Erythroblast (primary cell): ENCODE results near the gene C9orf85.

Experiments
- DNase-seq, 2 experiments: peaks; one replicate each; lab custom pipeline; 2025; lab: John Stamatoyannopoulos, UW
- GATA1 ChIP-seq: IDR thresholded peaks from 2 replicates; pipeline ENCODE4 v1.6.1; 2011; ENCODE audit warnings: low read depth, mild to moderate bottlenecking, control low read depth, low read length, moderate library complexity
- POLR2A ChIP-seq: IDR thresholded peaks from 2 replicates; pipeline ENCODE4 v1.6.1; 2011; ENCODE audit warnings: mild to moderate bottlenecking, low read length

The C9orf85 gene, protein sequence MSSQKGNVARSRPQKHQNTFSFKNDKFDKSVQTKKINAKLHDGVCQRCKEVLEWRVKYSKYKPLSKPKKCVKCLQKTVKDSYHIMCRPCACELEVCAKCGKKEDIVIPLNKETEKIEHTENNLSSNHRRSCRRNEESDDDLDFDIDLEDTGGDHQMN

DNA sequence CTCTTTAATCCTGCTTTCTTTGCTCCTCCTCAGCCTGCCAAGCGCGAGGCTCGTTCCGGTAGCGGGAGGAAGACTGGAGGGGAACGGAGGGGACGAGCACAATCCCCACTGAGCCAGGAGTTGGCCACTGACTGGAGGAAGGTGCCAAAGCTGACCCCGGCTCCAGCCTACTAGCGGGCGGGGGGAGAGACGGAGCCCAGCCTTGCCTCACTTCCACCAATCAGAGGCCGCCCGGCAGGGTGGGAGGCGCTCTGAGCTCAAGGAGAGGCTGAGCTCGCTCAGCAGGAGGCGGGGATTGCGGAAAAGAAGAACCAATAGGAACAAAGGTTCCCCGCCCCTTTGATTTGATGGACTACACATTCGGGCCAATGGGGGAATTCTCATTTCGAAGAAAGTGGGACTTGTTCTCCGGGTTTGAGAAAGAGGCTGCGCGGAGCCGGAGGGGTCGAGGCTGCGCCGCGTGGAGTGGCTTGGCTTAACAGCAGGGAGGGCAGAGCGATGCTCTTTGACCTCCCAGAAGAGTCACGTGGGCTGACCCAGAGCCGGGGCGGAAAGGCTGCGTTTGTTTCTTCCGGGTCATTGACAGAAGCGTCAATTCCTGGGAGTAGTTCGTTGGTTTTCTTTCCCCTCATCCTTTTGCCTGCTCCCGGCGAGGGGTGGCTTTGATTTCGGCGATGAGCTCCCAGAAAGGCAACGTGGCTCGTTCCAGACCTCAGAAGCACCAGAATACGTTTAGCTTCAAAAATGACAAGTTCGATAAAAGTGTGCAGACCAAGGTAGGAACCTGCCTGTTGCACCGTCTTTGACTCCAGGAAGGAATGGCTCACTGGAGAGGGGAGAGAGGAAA lies at the start of gene C9orf85, which contains the start of gene ABHD17B:
TSS of gene C9orf85 (plus strand) at position 579 of the 847 bp plus-strand sequence. CDS start at position 675, 96 bp downstream.
TSS of gene ABHD17B (minus strand) at position 133 of the 847 bp plus-strand sequence. CDS start 36,113 bp downstream, outside the sequence.
- peak; percentile 98 to 99 for DNase-seq
- peak; percentile 97 for TF ChIP-seq POLR2A
- TF ChIP-seq GATA1: no peak

DNA sequence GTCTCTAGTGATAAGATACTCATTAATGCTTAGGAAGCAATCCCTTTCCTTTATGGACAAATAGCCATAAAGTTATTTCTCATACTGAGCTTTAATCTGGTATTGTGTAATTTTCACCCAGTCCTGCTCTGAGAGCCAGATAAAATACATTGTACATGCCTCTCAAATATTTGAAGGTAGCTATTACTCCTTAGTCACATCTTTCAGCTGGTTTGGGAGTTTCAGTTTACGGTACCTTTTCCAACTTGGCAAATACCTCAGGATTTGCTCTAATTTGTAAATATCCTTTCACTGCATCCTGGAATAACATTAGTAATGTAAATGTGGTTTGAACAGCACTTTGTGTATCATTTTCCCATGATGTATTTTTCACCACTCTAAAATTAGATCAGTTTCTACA lies 47.8 kb upstream of the C9orf85 start:
- TF ChIP-seq GATA1: no peak
- TF ChIP-seq POLR2A: no peak
- no peak for DNase-seq

DNA sequence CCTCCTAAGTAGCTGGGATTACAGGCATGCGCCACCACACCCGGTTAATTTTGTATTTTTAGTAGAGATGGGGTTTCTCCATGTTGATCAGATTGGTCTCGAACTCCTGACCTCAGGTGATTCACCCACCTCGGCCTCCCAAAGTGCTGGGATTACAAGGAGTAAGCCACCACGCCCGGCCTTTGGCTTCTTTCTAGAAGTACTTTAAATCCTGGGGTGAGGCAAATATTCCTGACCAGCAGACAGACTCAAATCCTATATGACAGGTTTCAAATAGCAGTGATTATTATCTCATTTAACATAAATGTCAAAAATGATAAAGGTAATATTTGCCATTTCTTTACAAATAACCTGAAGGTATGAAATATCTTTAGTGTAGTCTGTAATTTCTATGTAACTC lies 36.1 kb upstream of the C9orf85 start:
- TF ChIP-seq POLR2A: no peak
- TF ChIP-seq GATA1: no peak
- no peak for DNase-seq

DNA sequence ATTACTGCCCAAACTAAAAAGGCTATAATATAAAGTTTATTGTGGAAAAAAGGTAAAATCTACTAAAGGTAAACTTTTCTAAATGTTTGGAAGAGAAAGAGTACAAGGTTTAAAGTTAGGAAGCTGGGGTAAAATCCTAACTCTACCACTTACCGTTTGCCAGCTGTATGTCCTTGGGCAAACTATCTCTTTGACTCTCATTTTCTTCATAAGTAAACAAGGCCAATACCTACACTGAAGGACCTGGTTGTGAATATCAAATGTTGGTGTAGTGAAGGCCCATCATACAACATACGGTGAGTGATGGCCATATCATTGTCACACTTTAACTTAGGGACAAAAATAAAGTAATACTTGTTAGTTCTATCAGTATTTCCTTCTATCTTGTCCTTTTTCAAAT lies 35.3 kb upstream of the C9orf85 start:
- TF ChIP-seq GATA1 (no peak), POLR2A (no peak)
- DNase-seq: no peak

DNA sequence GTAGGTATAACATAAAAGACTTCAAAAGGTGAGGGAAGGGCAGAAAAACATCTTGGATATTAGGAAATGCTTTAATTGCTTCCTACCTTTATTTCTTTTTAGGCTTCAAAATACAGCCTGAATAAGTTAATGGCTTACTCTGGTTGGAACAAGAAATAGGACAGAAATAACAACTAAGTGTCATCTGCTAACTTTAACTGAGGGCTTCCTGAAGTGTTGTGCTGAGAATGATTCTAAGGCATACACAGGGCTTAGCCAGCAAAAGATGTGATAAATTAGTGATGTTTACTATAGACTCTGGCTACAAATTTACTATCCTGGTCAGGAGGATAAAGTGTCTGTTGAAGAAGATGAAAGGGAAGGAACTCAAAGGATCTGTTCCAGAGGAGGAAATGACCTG lies 34.6 kb upstream of the C9orf85 start:
- TF ChIP-seq GATA1: no peak
- no peak for TF ChIP-seq POLR2A
- no peak for DNase-seq

DNA sequence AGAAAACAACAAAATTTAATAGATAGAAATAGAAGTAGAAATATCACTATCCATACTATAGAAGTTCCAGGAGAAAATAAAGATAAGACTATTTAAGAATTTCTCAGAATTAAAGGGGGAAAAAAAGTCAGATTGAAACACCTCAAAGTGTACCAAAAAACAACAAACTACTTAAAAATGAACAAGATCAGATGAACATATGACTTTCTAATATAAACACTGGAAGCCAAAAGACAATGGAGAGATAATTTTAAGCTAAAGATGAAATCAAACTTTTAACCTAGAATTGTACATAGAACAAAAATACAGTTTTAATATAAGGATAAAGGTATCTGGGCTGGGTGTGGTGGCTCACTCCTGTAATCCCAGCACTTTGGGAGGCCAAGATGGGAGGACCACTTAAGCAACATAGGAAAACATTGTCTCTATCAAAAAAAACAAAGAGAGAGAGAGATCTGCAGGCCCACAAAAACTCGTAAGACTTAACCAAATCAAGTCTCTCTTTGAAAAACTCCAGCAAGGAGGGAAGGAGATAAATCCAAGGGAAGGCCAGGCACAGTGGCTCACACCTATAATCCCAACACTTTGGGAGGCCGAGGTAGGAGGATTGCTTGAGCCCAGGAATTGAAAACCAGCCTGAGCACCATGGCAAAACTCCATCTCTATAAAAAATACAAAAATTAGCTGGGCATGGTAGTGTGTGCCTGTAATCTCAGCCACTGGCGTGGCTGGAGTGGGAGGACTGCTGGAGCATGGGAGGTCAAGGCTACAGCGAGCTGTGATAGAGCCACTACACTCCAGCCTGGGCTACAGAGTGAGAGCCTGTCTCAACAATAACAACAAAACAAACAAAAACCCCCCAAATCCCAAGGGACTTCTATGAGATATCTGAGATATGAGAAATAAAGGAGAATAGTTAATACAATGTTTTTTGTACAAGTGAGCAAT lies 32.8 kb upstream of the C9orf85 start:
- DNase-seq: no peak
- TF ChIP-seq POLR2A: no peak
- TF ChIP-seq GATA1: no peak

DNA sequence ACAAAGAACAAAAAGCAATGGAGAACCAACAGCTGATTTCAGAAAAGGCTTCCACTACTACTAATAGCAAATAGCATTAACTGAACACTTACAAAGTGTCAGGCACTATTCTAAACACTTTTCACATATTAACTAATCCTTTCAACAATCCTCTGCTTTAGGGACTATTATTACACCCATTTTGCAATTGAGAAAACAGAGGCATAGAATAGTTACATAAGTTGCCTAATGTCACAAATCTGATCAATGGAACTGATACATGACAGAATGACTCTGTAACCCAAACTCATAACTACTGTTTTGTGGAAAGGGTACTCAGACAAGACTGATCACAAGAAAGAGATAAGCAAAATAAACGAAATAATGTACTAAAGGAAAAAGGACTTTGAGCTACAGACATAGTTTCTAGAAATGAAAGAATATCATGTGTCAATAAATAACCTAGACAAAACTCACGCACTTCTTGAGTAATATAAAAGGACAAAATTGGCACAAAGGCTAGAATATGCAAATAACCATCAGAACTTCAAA lies 31.7 kb upstream of the C9orf85 start:
- TF ChIP-seq POLR2A: no peak
- TF ChIP-seq GATA1: no peak
- no peak for DNase-seq

DNA sequence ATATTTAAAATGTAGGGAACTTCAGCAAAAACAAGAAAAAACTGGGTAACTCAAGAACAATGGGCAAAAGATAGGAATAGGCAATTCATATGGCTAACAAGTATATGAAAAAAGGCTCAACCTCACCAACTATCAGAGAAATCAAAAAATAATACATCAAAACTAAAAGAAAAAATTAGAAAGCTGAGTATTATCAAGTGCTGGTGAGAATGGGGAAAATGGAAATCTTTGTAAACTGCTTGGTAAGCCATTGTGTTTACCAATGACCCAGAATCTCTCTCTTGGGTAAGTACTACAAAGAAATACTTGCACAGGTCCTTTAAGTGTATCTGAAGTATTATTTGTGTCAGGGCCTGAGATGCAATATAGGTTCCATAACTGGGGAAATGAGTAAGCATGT lies 27.4 kb upstream of the C9orf85 start:
- no peak for TF ChIP-seq GATA1
- no peak for DNase-seq

DNA sequence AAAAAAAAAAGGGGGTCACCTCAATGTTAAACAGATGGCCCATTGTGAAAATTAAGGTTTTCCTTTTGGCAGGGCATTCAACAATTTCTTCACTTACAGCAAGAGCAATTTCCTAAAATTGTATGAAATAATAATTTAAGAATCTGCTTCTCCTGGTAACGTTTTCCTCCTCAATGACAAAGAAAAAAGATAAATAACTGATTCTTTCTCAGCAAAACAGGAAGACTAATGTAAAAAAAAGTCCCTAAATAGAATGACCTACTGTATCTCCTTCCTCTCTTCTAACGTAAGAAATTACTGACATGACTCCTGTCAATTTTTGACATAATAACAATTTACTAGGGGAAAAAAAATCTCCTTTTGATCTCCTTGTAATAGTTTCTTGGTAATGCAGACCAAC lies 26.0 kb upstream of the C9orf85 start:
- TF ChIP-seq GATA1 (no peak), POLR2A (no peak)
- DNase-seq: no peak

DNA sequence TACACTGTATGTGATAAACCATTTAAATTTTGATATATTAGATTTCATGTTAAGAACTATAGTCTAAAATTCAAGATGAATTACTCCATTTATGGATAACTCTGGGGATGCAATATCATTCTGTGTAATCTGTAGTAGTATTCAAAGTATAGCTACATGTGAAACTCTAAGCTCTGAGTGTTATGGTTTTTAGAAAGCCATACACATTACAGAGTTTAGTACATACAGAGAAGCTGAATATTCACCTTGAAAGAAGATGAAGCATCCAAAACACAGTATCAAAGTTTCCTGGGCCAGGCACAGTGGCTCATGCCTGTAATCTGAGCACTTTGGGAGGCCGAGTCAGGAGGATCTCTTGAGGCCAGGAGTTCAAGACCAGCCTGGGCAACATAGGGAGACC lies 25.4 kb upstream of the C9orf85 start:
- DNase-seq: no peak
- TF ChIP-seq GATA1 (no peak), POLR2A (no peak)

DNA sequence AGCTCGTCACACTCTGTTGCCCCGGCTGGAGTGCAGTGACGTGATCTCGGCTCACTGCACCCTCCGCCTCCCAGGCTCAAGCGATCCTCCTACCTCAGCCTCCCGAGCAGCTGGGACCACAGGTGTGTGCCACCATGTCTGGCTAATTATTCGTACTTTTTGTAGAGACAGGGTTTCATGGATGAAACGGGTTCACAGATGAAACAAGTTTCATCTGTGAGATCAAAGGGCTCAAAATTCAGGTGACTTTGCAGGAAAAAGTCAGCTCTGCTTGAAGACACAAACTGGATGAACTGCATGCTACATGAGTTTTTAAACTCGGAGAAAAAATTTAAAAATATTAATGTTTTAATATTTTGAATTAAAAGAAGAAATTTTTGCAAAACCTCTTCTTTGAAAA lies 24.9 kb upstream of the C9orf85 start:
- DNase-seq: no peak
- TF ChIP-seq GATA1 (no peak), POLR2A (no peak)

DNA sequence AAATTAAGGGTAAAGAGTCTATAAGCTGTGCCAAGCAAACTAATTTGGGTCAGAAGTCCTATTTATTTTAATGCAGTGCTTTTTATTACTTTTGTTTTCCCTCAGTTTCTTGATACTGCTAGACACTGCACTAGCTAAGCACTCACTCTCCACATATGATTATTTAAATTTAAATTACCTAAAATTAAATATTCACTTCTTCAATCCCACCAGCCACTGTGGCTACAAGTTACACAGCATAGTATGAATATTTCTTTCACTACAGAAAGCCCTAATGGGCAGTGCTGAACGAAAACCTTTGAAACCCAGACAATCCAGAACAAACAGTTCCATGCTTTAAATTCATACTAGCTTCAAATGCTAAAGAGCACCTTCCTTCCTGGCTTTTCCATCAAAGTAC lies 24.1 kb upstream of the C9orf85 start:
- no peak for TF ChIP-seq GATA1
- no peak for TF ChIP-seq POLR2A

DNA sequence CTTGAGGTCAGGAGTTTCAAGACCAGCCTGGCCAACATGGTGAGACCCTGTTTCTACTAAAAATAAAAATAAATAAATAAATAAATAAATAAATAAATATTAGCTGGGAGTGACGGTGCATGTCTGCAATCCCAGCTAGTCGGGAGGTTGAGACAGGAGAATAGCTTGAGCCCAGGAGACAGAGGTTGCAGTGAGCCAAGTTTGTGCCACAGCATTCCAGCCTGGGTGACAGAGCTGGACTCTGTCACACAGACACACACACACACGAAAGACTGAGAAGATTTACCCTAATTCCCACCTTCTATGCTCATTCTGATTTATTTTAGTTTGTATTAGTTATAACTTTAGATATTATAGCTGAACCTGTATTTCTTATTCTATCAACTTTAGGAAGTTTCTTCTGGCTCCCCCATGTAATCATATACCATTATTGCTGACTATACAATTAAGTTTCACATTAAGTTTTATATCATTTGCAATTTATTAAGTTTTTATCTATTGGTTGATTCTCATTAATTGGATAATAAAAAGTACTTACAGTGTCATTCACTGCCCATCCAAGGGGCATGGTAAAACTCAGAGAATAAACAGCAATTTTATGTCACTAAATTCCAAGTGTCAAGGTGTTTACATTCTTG lies 21.3 kb upstream of the C9orf85 start:
- TF ChIP-seq GATA1 (no peak), POLR2A (no peak)
- DNase-seq: no peak

More for the DNA sequence above, 24.1 kb upstream of the C9orf85 start:
- DNase-seq: no peak
